HCT116 (cell line): Measurements from ENCODE around the gene AFTPH. TPM values are rescaled to one million over a fixed set of nuclear protein-coding genes. Genes with fewer than 3 reads are reported as not detected.

Source experiments
- ATAC-seq: fragments of 200-7000 bp; cut with Tn5 transposase; 2 replicates; pipeline ENCODE4 v1.9.1; 2020; ENCODE audit warnings: mild to moderate bottlenecking, moderate library complexity
- BruUV-seq: library from RNA; stranded (reverse); fragments of 400-500 nt; replicated peaks from 2 replicates; lab custom pipeline; 2021; lab: Mats Ljungman, UMichigan
- CTCF ChIA-PET: fragments of 300-600 bp; sonication (Branson Sonifier 250); formaldehyde crosslinking; loops from one replicate; lab custom pipeline; 2021; ENCODE audit warnings: antibody characterized with exemption; lab: Charles Lee
- POLR2A ChIA-PET: fragments of 300-600, 350-600 bp; sonication (Branson Sonifier 250); formaldehyde crosslinking; loops from one replicate; lab custom pipeline; 2021; ENCODE audit warnings: antibody characterized with exemption; lab: Charles Lee
- RAD21 ChIA-PET, 2 experiments: fragments of 300-600 bp; sonication (Branson Sonifier 250); formaldehyde crosslinking; loops; one replicate each; lab custom pipeline; 2023; ENCODE audit warnings: low total read pairs in 2 of 2; ENCODE audit not compliant: uncharacterized antibody in 2 of 2, unreplicated experiment in 2 of 2, low non-redundant PET in 1 of 2; lab: Charles Lee
- DNase-seq: peaks from one replicate; pipeline ENCODE4 v3.0.0-alpha.2; 2010; ENCODE audit warnings: low read depth, low spot score
- H2AFZ ChIP-seq: fragments of 200-600 bp; shearing (Covaris generic), sonication (generic); 2 replicates; pipeline ENCODE4 v1.6.1; 2017; ENCODE audit warnings: low read depth, mixed run types, mixed read lengths, antibody characterized with exemption, low read length; ENCODE audit not compliant: poor library complexity, severe bottlenecking
- H3K27ac ChIP-seq: 2 replicates; pipeline ENCODE4 v1.5.1; 2012; ENCODE audit warnings: low read depth, low read length
- H3K27me3 ChIP-seq: fragments of 200-600 bp; sonication (generic); 2 replicates; pipeline ENCODE4 v1.6.1; 2016; ENCODE audit warnings: mixed run types, low read length, mixed read lengths; ENCODE audit not compliant: insufficient read depth
- H3K36me3 ChIP-seq, 2 experiments: fragments of 200-500 bp in 1 of 2; fragments of 200-600 bp in 1 of 2; sonication (Bioruptor generic) in 1 of 2; sonication (generic) in 1 of 2; 2 replicates each; pipeline versions ENCODE4 v1.5.1 to v1.6.1; 2014 to 2016; ENCODE audit warnings: low read length in 2 of 2, inconsistent platforms in 1 of 2, mixed read lengths in 1 of 2, mixed run types in 1 of 2; ENCODE audit not compliant: insufficient read depth in 2 of 2, control insufficient read depth in 1 of 2
- H3K4me1 ChIP-seq, 2 experiments: fragments of 200-600 bp in 1 of 2; sonication (generic) in 1 of 2; 2 replicates each; pipeline versions ENCODE4 v1.5.1 to v1.6.1; 2012 to 2017; ENCODE audit warnings: low read length in 2 of 2, inconsistent platforms in 1 of 2, mild to moderate bottlenecking in 1 of 2, mixed read lengths in 1 of 2, mixed run types in 1 of 2, moderate library complexity in 1 of 2; ENCODE audit not compliant: insufficient read depth in 2 of 2, control insufficient read depth in 1 of 2
- H3K4me2 ChIP-seq: fragments of 200-600 bp; sonication (generic); 2 replicates; pipeline ENCODE4 v1.6.1; 2017; ENCODE audit warnings: mixed run types, low read length, mixed read lengths
- H3K4me3 ChIP-seq, 2 experiments: fragments of 200-600 bp in 1 of 2; sonication (generic) in 1 of 2; replicated peaks in 1 of 2; 2 replicates each; pipeline ENCODE4 v1.5.1; 2011 to 2016; ENCODE audit warnings: low read length in 2 of 2, control low read depth in 1 of 2, low read depth in 1 of 2, mild to moderate bottlenecking in 1 of 2, mixed read lengths in 1 of 2, mixed run types in 1 of 2
- H3K79me2 ChIP-seq: fragments of 200-600 bp; sonication (generic); 2 replicates; pipeline ENCODE4 v1.6.1; 2017; ENCODE audit warnings: mild to moderate bottlenecking, mixed run types, low read length, moderate library complexity, mixed read lengths; ENCODE audit not compliant: insufficient read depth
- H3K9ac ChIP-seq: fragments of 200-600 bp; sonication (generic); 2 replicates; pipeline ENCODE4 v1.6.1; 2016; ENCODE audit warnings: low read length, mixed read lengths
- H3K9me2 ChIP-seq: fragments of 200-600 bp; sonication (generic), shearing (Covaris generic); 2 replicates; pipeline ENCODE4 v1.6.1; 2017; ENCODE audit warnings: mixed run types, mild to moderate bottlenecking, moderate library complexity; ENCODE audit not compliant: insufficient read depth
- H3K9me3 ChIP-seq, 2 experiments: fragments of 200-500 bp in 1 of 2; fragments of 200-600 bp in 1 of 2; sonication (Bioruptor generic) in 1 of 2; sonication (generic) in 1 of 2; 2 replicates each; pipeline ENCODE4 v1.6.1; 2014 to 2017; ENCODE audit warnings: low read length in 2 of 2, mixed read lengths in 2 of 2, inconsistent platforms in 1 of 2, low read depth in 1 of 2, mild to moderate bottlenecking in 1 of 2, mixed run types in 1 of 2, moderate library complexity in 1 of 2; ENCODE audit not compliant: control insufficient read depth in 1 of 2, insufficient read depth in 1 of 2
- H4K20me1 ChIP-seq: fragments of 200-600 bp; sonication (generic), shearing (Covaris generic); 2 replicates; pipeline ENCODE4 v1.6.1; 2017; ENCODE audit warnings: mixed run types, mild to moderate bottlenecking, moderate library complexity; ENCODE audit not compliant: insufficient read depth
- ATF3 ChIP-seq: IDR thresholded peaks from 2 replicates; pipeline ENCODE4 v1.6.1; 2012
- CBX3 ChIP-seq: IDR thresholded peaks from 2 replicates; pipeline ENCODE4 v1.6.1; 2012; ENCODE audit warnings: low read depth
- CEBPB ChIP-seq: IDR thresholded peaks from 2 replicates; pipeline ENCODE4 v1.6.1; 2012; ENCODE audit warnings: low read depth
- CTCF ChIP-seq, 3 experiments: fragments of 200-600 bp in 1 of 3; sonication (generic) in 1 of 3; IDR thresholded peaks in 2 of 3; conservative IDR thresholded peaks in 1 of 3; 2 replicates each; pipeline ENCODE4 v1.5.1; 2012 to 2017; ENCODE audit warnings: low read depth in 2 of 3, low read length in 2 of 3, antibody characterized with exemption in 1 of 3, borderline replicate concordance in 1 of 3, control low read depth in 1 of 3, mild to moderate bottlenecking in 1 of 3, mixed read lengths in 1 of 3, mixed run types in 1 of 3, moderate library complexity in 1 of 3; ENCODE audit not compliant: insufficient read depth in 1 of 3
- EGR1 ChIP-seq: IDR thresholded peaks from 2 replicates; pipeline ENCODE4 v1.6.1; 2012; ENCODE audit warnings: low read depth
- EZH2 ChIP-seq: fragments of 200-600 bp; sonication (generic); IDR thresholded peaks from 2 replicates; pipeline ENCODE4 v1.6.1; 2017; ENCODE audit warnings: antibody characterized with exemption, mixed run types
- EZH2phosphoT487 ChIP-seq: fragments of 200-600 bp; IDR thresholded peaks from 2 replicates; pipeline ENCODE4 v1.6.1; 2018; ENCODE audit warnings: antibody characterized with exemption, borderline replicate concordance
- POLR2A ChIP-seq: IDR thresholded peaks from 2 replicates; pipeline ENCODE4 v1.7.0; 2011; ENCODE audit warnings: borderline replicate concordance; ENCODE audit not compliant: insufficient read depth, insufficient read length; ENCODE audit errors: extremely low read depth
- POLR2AphosphoS5 ChIP-seq: IDR thresholded peaks from 2 replicates; pipeline ENCODE4 v1.6.1; 2011; ENCODE audit warnings: mild to moderate bottlenecking, low read depth, low read length, moderate library complexity
- RAD21 ChIP-seq: IDR thresholded peaks from 2 replicates; pipeline ENCODE4 v1.6.1; 2012; ENCODE audit warnings: low read depth, mild to moderate bottlenecking
- REST ChIP-seq: IDR thresholded peaks from 2 replicates; pipeline ENCODE4 v1.6.1; 2012; ENCODE audit warnings: low read depth
- TCF7L2 ChIP-seq: IDR thresholded peaks from 2 replicates; pipeline ENCODE4 v1.7.0; 2011; ENCODE audit warnings: borderline replicate concordance, inconsistent platforms; ENCODE audit not compliant: insufficient read depth, insufficient read length; ENCODE audit errors: extremely low read depth
- YY1 ChIP-seq: IDR thresholded peaks from 2 replicates; pipeline ENCODE4 v1.6.1; 2011; ENCODE audit warnings: low read length, low read depth, moderate library complexity, mild to moderate bottlenecking; ENCODE audit not compliant: insufficient replicate concordance; ENCODE audit errors: extremely low read depth
- ZBTB33 ChIP-seq: IDR thresholded peaks from 2 replicates; pipeline ENCODE4 v1.6.1; 2011; ENCODE audit warnings: mild to moderate bottlenecking, low read length, moderate library complexity; ENCODE audit not compliant: insufficient replicate concordance; ENCODE audit errors: extremely low read depth
- ZFX ChIP-seq: fragments of 450-650 bp; IDR thresholded peaks from 2 replicates; pipeline ENCODE4 v1.6.1; 2017
- intact Hi-C: fragments of 100-400 bp; cut with micrococcal nuclease; formaldehyde crosslinking; loops from 2 replicates; pipeline ENCODE4 v1.10.0; 2022
- total RNA-seq: library from RNA; stranded (reverse); gene quantifications from one replicate; pipeline ENCODE4 v1.2.1, GENCODE V29; 2021; ENCODE audit not compliant: unreplicated experiment
- TF ChIP-seq, protein P1 (sequence below): IDR thresholded peaks from 2 replicates; pipeline ENCODE4 v1.6.1; 2012

Gene AFTPH
- total RNA-seq, 1 experiment from 2014 or later = 23.6 TPM

- no peaks in the 10 kb centered on the region for H3K9me3 ChIP-seq
- no peak overlapping the region for H3K4me2 ChIP-seq
- no peaks in the 10 kb centered on the region for H3K9me2 ChIP-seq
- ChIA-PET POLR2A (no interaction called here), RAD21 (no interaction called here), CTCF (interaction anchor here (1.0 kb wide), 1 partner anchor 15 kb away, joined by 3 read pairs; no protein-coding TSS in a partner anchor)
- intact Hi-C loops = no loop called here
- peaks cover 28% of the 10 kb centered on the region for H4K20me1 ChIP-seq
- no peak for ATAC-seq
- no peak overlapping the region for H2AFZ ChIP-seq
- H3K79me2 ChIP-seq = peaks cover 47% of the 10 kb centered on the region
- H3K4me3 ChIP-seq = no peak overlapping the region
- H3K9ac ChIP-seq = no peak overlapping the region
- H3K27me3 ChIP-seq = no peaks in the 10 kb centered on the region
- TF ChIP-seq ZFX (no peak), CBX3 (no peak), YY1 (no peak), EZH2phosphoT487 (no peak), ZBTB33 (no peak), CEBPB (no peak), POLR2AphosphoS5 (no peak), RAD21 (no peak), EZH2 (no peak), CTCF (IDR thresholded peaks at IDR 0.05 in 2 of 3, conservative IDR thresholded peaks at IDR 0.05 in 1 of 3; ENCODE audit: borderline replicate concordance in 1 of 3, insufficient read depth in 1 of 3, low read depth in 2 of 3, low read length in 2 of 3) (no peak), POLR2A (no peak), EGR1 (no peak), TCF7L2 (no peak), REST (no peak), ATF3 (no peak)
- TF ChIP-seq, protein P1, sequence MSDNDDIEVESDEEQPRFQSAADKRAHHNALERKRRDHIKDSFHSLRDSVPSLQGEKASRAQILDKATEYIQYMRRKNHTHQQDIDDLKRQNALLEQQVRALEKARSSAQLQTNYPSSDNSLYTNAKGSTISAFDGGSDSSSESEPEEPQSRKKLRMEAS = no peak
- H3K4me1 ChIP-seq = no peaks in the 10 kb centered on the region
- peaks cover 26 to 44% of the 10 kb centered on the region in 2 experiments for H3K36me3 ChIP-seq
- no peak overlapping the region for H3K27ac ChIP-seq
- no peak for DNase-seq
- no TSS peak for BruUV-seq
These were observed 106.6 kb downstream of the AFTPH start for GRCh38 chr2:64630752-64631151.
